HG03432 (cell line): ENCODE results near the gene PACC1.

Experiments
- ATAC-seq: cut with Tn5 transposase; IDR thresholded peaks from one replicate; pipeline ENCODE4 v1.9.1; 2021; ENCODE audit warnings: mild to moderate bottlenecking, moderate library complexity; ENCODE audit not compliant: unreplicated experiment

The PACC1 gene

GRCh38 chr1:212438831-212439237 lies 24.1 kb upstream of the PACC1 start:
- ATAC-seq = no peak

GRCh38 chr1:212437179-212437798 lies 22.6 kb upstream of the PACC1 start:
- ATAC-seq = no peak

GRCh38 chr1:212434992-212435391 lies 20.3 kb upstream of the PACC1 start:
- no peak for ATAC-seq

- no peak for ATAC-seq
Measured at GRCh38 chr1:212433577-212434462, 19.1 kb upstream of the PACC1 start.

- peak; percentile 99 for ATAC-seq
Measured at GRCh38 chr1:212432661-212433576, 18.2 kb upstream of the PACC1 start, which contains the start of gene NENF. TSS of gene NENF (plus strand) at chr1:212432920. CDS start at chr1:212432944, 24 bp downstream.

GRCh38 chr1:212432272-212432660 lies 17.6 kb upstream of the PACC1 start:
- ATAC-seq = no peak

- no peak for ATAC-seq
Measured at GRCh38 chr1:212431644-212432043, 17.0 kb upstream of the PACC1 start.

GRCh38 chr1:212430955-212431394 lies 16.3 kb upstream of the PACC1 start:
- no peak for ATAC-seq

- no peak for ATAC-seq
Measured at GRCh38 chr1:212430416-212430815, 15.7 kb upstream of the PACC1 start.

GRCh38 chr1:212428496-212428895 lies 13.8 kb upstream of the PACC1 start:
- no peak for ATAC-seq

- no peak for ATAC-seq
Measured at GRCh38 chr1:212423879-212424278, 9.2 kb upstream of the PACC1 start.

GRCh38 chr1:212421165-212421564 lies 6.5 kb upstream of the PACC1 start:
- ATAC-seq = no peak

- ATAC-seq = no peak
Measured at GRCh38 chr1:212415107-212415841, 588 bp upstream of the PACC1 start.

GRCh38 chr1:212413902-212414327 lies 771 bp downstream of the PACC1 start:
- peak; percentile 20 for ATAC-seq

GRCh38 chr1:212412374-212412773 lies 2.3 kb downstream of the PACC1 start:
- ATAC-seq = no peak

- no peak for ATAC-seq
Measured at GRCh38 chr1:212410231-212410820, 4.4 kb downstream of the PACC1 start.

GRCh38 chr1:212402666-212403321 lies 11.9 kb downstream of the PACC1 start:
- no peak for ATAC-seq

GRCh38 chr1:212401838-212402582 lies 12.7 kb downstream of the PACC1 start:
- ATAC-seq = no peak

GRCh38 chr1:212401042-212401441 lies 13.6 kb downstream of the PACC1 start:
- ATAC-seq = no peak
